NT2/D1 (cell line): ENCODE measurements around the gene OR51B6.
"Not testable (repeated sequence)": the region's sequence is repeated elsewhere in the genome, so short reads cannot be mapped to it uniquely, and the experiment has no call there.

ENCODE experiments used
- DNase-seq: peaks from one replicate; pipeline ENCODE4 v3.0.0-alpha.2; 2011; ENCODE audit warnings: low read depth, low spot score
- H3K27me3 ChIP-seq: 2 replicates; pipeline ENCODE4 v1.6.0; 2011; ENCODE audit warnings: mild to moderate bottlenecking; ENCODE audit not compliant: insufficient read length, insufficient read depth
- H3K36me3 ChIP-seq: 2 replicates; pipeline ENCODE4 v1.6.1; 2011; ENCODE audit warnings: mild to moderate bottlenecking, low read length, mixed read lengths; ENCODE audit not compliant: insufficient read depth, insufficient read length
- H3K4me1 ChIP-seq: 2 replicates; pipeline ENCODE4 v1.5.1; 2011; ENCODE audit not compliant: insufficient read depth, insufficient read length
- H3K4me3 ChIP-seq: 2 replicates; pipeline ENCODE4 v1.5.1; 2011; ENCODE audit warnings: low read depth; ENCODE audit not compliant: insufficient read length
- H3K9ac ChIP-seq: 2 replicates; pipeline ENCODE4 v1.6.0; 2011; ENCODE audit warnings: low read depth; ENCODE audit not compliant: insufficient read length
- H3K9me3 ChIP-seq: 2 replicates; pipeline ENCODE4 v1.5.1; 2011; ENCODE audit warnings: mild to moderate bottlenecking, low read length; ENCODE audit not compliant: insufficient read depth
- SUZ12 ChIP-seq: IDR thresholded peaks from 2 replicates; pipeline ENCODE4 v1.6.1; 2011; ENCODE audit not compliant: insufficient read length, insufficient read depth; ENCODE audit errors: extremely low read depth
- YY1 ChIP-seq: IDR thresholded peaks from 2 replicates; pipeline ENCODE4 v1.6.1; 2011; ENCODE audit not compliant: insufficient read length, insufficient read depth
- ZNF274 ChIP-seq: IDR thresholded peaks from 2 replicates; pipeline ENCODE4 v1.6.1; 2011; ENCODE audit warnings: mild to moderate bottlenecking, low read depth, low read length

The OR51B6 gene

DNA sequence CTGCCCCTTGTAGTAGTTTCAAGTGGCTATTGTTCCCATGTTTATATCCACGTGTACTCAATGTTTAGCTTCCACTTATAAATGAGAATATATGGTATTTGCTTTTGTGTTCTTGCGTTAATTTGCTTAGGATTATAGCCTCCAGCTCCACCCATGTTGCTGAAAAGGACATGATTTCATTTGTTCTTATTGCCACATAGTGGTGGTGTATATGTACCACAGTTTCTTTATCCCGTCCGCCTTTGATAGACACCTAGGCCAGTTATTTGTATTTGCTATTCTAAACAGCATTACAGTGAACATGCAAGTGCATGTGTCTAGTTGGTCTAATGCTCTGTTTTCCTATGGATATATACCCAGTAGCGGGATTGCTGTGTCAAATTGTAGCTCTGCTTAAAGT, 34.0 kb upstream of the OR51B6 start:
- no peak for DNase-seq
- H3K9me3 ChIP-seq: 0 out of 2 replicates have a peak, but pooled peaks cover 4% of the 10 kb centered on the region
- H3K9ac ChIP-seq: no peak overlapping the region
- TF ChIP-seq YY1: no peak
- no peak for TF ChIP-seq SUZ12
- no peak for TF ChIP-seq ZNF274
- H3K4me3 ChIP-seq: no peak overlapping the region
- no peaks in the 10 kb centered on the region for H3K4me1 ChIP-seq
- no peaks in the 10 kb centered on the region for H3K36me3 ChIP-seq
- H3K27me3 ChIP-seq: no peaks in the 10 kb centered on the region

DNA sequence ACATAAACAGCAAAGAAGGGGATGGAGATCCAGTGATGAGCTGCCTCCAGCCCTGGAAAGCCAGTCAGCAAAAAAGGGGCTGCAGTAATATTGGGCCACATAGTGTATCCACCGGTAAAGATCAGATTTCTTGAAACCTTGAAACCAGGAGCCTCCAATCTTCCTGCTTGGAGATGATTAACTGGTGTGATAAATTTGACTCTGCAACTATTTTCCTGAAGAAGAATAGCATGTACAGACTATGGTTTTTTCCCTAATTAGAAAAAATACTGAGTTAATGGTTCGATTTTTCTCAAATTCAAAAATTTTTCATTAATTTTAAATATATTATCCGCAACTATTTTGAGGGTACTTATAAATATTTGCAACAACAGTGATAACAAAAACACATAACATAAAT, 27.1 kb upstream of the OR51B6 start, which contains the start of gene OR51B2:
Gene OR51B2 (minus strand): TSS at position 101 of the 400 bp plus-strand sequence. CDS start 0 bp downstream, at position 101.
- H3K27me3 ChIP-seq: no peaks in the 10 kb centered on the region
- DNase-seq: no peak
- H3K4me3 ChIP-seq: no peak within 1 kb of the TSS

DNA sequence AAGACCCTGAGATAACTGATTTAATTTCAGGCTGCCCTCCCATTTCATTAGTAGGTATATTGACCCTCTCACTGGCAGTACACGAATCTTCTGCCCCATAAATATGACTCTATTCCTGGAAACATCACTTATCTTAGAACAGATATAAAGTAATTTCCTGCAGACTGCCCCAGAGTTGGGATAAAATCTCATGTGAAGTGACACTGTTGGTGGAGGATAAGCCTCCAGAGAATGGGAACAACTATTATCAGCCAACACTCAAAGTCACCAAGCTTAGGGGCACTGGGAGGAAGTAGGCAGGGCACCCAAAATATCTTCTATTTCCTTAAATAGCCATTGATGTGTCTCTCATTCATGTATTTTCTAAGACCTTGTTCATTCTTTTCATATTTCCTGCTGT, 16.1 kb upstream of the OR51B6 start:
- no peaks in the 10 kb centered on the region for H3K4me1 ChIP-seq
- no peaks in the 10 kb centered on the region for H3K9me3 ChIP-seq
- no peak overlapping the region for H3K9ac ChIP-seq
- no peak overlapping the region for H3K4me3 ChIP-seq
- H3K27me3 ChIP-seq: no peaks in the 10 kb centered on the region
- TF ChIP-seq SUZ12 (no peak), ZNF274 (no peak), YY1 (no peak)
- no peaks in the 10 kb centered on the region for H3K36me3 ChIP-seq
- DNase-seq: no peak

More for the DNA sequence above, 27.1 kb upstream of the OR51B6 start, which contains the start of gene OR51B2:
- Histone ChIP-seq H3K9me3 (no peaks in the 10 kb centered on the region), H3K36me3 (no peaks in the 10 kb centered on the region), H3K9ac (no peak within 1 kb of the TSS), H3K4me1 (no peaks in the 10 kb centered on the region)
- TF ChIP-seq ZNF274: no peak
- no peak for TF ChIP-seq SUZ12
- no peak for TF ChIP-seq YY1

DNA sequence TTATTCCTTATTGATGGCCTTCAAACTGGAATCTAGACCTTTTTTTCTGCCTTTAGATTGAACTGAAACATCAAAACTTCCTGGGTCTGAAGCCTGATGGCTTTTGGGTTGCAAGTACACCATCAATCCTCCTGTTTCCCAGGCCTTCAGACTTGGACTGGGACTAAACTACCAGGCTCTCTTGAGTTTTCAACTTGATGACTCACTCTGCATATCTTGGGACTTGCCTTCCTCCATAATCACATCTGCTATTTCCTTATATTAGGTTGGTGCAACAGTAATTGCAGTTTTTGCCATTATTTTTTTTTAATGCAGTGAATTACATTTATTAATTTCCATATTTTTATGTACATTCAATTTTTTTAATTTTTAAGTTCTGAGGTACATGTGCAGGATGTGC, 15.0 kb upstream of the OR51B6 start:
- H3K9me3 ChIP-seq: no peaks in the 10 kb centered on the region
- H3K9ac ChIP-seq: no peak overlapping the region
- no peaks in the 10 kb centered on the region for H3K27me3 ChIP-seq
- TF ChIP-seq SUZ12 (no peak), ZNF274 (no peak), YY1 (no peak)
- no peaks in the 10 kb centered on the region for H3K4me1 ChIP-seq
- DNase-seq: no peak
- no peak overlapping the region for H3K4me3 ChIP-seq
- H3K36me3 ChIP-seq: no peaks in the 10 kb centered on the region

DNA sequence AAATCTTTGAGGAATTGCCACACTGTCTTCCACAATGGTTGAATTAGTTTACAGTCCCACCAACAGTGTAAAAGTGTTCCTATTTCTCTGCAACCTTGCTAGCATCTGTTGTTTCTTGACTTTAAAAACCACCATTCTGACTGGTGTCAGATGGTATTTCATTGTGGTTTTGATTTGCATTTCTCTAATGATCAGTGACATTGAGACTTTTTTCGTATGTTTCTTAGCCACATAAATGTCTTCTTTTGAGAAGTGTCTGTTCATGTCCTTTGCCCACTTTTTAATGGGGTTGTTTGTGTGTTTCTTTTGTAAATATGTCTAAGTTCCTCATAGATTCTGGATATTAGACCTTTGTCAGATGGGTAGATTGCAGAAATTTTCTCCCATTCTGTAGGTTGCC, 14.1 kb upstream of the OR51B6 start:
- not testable (repeated sequence) for H3K9ac ChIP-seq, H3K36me3 ChIP-seq, DNase-seq, H3K4me1 ChIP-seq, H3K27me3 ChIP-seq, H3K4me3 ChIP-seq, H3K9me3 ChIP-seq

DNA sequence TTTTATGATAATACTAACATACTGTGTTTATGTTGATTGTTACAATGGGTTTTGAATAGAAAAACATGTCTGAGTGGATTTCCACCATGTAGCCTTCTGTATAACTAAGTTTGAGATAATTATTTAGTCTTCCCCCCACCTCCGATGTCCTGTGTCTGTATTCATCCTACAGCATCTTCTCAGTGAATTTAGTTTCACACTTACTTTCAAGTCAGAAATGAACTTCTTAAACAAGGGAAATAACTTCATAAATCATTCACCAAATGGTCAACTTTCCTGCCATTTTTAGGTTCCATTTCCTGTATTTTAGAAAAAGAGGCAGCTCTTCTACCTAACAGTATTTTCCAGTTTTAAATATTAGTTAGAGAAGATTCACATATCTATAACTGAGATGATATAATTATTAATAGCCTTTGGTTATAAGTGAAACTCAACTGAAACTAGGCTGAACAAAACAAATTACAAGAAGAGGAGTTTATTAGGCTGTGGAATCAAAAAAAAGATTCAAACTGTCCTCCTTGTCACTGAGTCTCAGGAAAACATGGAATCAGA, 11.5 kb upstream of the OR51B6 start:
- H3K9ac ChIP-seq: no peak overlapping the region
- no peak overlapping the region for H3K4me3 ChIP-seq
- no peaks in the 10 kb centered on the region for H3K9me3 ChIP-seq

DNA sequence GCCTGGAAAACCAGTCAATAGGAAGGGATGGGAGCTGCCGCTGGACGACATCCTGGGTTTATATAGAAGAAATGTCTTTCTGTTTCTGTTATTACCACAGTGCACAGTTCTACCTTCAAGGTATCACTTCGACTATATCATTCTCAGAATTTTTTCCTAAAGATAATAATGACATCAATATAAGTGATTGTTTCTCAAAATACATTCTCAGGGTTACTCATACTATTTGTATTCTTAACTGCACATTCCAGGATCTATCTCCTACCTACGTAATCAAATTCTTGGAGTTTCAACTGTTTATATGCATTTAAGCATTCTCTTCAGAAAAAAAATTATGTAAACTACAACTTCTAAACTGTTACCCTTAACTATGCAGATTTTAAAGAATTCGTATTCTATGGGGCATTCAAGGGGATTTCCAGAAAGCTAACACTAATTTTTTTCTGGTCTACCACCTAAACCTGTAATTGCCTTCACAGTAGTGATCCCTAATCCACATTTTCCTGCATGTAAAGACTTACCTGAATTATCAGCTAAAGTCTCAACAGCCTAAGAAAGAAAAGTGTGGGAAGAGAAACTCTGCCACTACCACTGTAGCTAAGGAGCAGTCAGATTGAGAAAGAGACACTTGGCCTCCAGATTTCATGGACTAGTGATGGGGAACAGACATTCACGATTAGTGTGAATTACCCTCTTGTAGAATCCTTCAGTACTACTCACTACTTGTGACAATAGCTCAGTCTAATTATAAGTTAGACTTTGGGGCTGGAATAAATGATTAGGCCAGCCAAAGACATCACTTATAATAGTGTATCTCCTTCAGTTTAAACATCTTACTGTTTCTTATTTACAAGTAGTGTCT, 7.6 kb upstream of the OR51B6 start, which contains the start of gene OR51B5:
Gene OR51B5 (minus strand): TSS at position 51 of the 862 bp plus-strand sequence. CDS start 0 bp downstream, at position 51.
- Histone ChIP-seq H3K4me1 (no peaks in the 10 kb centered on the region), H3K9me3 (no peaks in the 10 kb centered on the region), H3K9ac (no peak within 1 kb of the TSS), H3K4me3 (no peak within 1 kb of the TSS), H3K36me3 (no peaks in the 10 kb centered on the region), H3K27me3 (no peaks in the 10 kb centered on the region)
- TF ChIP-seq ZNF274: no peak
- no peak for TF ChIP-seq YY1
- TF ChIP-seq SUZ12: no peak
- DNase-seq: no peak

More for the DNA sequence above, 11.5 kb upstream of the OR51B6 start:
- H3K4me1 ChIP-seq: no peaks in the 10 kb centered on the region
- H3K27me3 ChIP-seq: no peaks in the 10 kb centered on the region
- TF ChIP-seq SUZ12: no peak
- TF ChIP-seq ZNF274: no peak
- no peak for TF ChIP-seq YY1
- DNase-seq: no peak
- H3K36me3 ChIP-seq: no peaks in the 10 kb centered on the region
